ENCODE results near the gene PLXDC1.

The PLXDC1 gene

GRCh38 chr17:39094607-39095308, 56.7 kb downstream of the PLXDC1 start:
- peak; percentile 36 for DNase-seq

GRCh38 chr17:39092692-39093230, 58.7 kb downstream of the PLXDC1 start:
- DNase-seq = peak; percentile 21

- no peak for DNase-seq
Observed at GRCh38 chr17:39090908-39091665, 60.4 kb downstream of the PLXDC1 start.

DNA sequence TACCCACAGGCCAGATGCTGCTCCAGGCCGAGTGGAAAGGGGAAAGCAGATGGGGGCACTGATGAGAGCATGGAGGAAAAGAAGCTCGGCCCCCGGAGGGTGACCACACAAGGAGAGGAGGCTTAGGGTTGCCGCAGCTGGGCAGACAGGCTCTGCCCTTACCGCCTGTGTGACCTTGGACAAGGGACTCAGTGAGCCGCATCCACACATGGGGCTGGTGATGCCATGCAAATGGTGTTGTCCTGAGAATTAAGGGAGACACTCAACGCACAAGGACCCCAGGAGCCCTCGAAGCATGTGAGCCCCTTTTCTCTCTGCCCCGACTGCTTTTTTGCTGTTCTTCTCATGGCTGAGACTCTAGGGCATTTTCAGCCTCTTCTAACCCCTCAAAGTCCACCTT, 61.0 kb downstream of the PLXDC1 start:
- DNase-seq = no peak

DNA sequence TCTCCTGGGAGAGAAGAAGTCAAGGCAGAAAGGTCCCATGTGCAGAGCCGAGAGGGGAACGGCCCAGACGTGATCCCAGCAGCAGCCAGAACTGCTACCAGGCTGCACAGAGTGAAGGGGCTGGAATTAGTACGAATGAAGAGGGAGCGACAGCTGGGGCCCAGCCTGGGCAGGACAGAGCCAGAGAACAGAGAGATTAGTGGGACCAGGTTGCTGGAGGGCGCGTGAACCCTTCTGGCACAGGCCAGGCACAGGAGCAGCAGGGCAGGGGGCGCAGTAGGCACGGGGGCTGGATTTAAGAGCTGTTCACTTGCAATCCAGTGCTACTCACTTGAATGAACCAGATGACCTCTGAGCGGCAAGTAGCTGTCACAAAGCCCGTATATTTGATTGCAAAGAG, 66.9 kb downstream of the PLXDC1 start:
- no peak for DNase-seq

DNA sequence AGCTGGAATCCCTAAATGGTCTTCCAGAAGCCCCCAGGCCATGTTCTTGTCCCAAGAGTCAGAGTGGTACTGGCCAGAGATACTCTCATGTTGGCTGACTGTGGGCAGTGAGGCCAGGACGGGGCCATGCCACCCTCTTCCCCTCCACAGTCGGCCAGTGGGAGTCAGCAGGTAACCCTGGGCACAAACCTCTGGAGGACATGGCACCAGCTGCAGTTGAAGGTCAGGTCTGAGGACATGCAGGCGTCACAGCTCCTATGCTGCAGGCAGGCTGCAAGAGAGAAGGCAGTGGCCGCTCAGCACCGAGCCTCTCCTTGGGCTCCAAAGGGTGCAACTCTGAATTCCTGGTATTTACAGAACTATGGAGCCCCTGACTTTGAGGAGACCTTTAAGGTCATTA, 68.2 kb downstream of the PLXDC1 start:
- DNase-seq = no peak

DNA sequence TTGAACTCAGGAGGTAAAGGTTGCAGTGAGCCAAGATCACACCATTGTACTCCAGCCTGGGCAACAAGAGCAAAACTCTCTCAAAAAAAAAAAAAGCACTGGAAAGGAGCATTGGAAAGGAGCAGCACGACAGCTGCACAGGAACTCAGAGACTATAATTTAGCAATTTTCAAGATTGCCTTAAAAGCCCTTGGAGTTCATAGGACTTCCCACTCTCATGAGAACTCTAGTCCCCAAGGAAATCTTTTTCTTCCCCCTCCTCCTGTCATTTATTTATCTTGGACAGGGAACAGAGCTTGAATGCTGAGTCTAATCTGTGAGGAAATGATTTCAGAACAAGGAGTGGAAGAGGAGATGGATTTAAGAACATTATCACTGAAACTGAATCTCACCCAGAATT, 69.0 kb downstream of the PLXDC1 start:
- DNase-seq = no peak

- no peak for DNase-seq
Observed at GRCh38 chr17:39081851-39082250, 69.6 kb downstream of the PLXDC1 start.

DNA sequence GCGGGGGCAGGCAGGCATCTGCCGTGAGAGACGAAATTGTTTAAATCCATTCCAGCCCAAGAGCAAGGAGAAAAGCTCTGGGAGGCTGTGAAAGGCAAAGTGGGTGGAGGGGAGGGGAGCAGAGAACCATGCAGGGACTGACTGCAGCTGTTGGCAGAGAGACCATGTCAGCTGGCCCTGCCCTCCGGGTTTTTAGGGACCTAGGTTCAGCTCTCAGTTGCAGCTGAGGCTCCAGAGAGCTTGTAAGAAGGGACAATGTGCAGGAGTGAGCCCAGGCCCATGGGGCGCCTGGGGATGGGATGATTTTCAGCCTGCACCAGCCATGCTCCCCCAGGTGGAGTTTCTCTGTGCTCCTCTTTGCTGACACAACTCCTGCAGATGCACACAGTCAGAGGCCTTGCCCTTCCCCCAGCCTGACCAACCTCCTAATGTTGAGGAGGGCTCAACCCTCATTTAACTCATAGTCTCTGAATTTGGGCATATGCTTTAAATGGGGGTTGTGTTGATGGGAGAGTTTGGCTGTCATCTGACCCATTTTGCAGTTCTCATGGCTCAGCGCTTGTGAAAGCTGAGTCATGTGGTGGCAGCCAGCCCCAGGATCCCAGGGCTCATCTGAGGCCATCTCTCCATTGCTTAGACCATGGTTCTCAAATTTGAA, 70.9 kb downstream of the PLXDC1 start:
- DNase-seq = no peak

DNA sequence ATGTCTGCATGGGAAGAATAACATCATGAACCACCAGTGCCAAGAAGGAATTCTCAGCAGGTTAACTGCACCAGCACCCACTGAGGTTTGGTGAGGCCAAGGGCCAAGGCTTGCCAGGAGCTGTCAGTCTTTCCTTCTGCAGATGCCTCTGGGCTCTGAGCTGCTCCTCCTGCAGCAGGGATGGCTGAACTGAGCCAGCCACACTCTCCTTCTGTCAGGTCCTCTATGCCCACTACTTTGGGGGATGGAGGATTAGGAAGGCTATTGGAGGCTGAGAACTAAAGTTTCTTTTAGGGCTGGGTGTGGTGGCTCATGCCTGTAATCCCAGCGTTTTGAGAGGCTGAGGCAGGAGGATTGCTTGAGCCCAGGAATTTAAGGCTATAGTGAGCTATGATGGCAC, 71.6 kb downstream of the PLXDC1 start:
- DNase-seq = no peak

- DNase-seq = no peak
Observed at GRCh38 chr17:39077866-39078265, 73.6 kb downstream of the PLXDC1 start.

DNA sequence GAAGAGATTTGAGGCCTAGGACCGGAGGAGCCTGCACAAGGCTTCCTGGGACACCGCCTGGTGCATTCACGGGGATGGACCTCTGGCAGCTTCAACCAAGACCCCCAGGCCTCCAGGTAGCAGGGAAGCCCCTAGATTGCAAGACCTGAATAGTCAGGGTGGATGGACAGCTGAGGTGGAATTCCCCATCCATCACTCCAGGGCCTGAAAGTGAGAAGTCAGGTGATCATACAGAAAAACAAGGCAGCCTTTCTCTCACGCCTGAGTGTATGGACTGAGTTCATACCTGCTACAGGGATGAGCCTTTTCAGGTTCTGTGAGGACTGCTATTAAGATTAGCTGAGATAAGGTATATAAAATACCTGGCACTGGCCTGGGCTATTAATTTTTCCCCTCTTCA, 74.2 kb downstream of the PLXDC1 start:
- no peak for DNase-seq

- no peak for DNase-seq
Observed at GRCh38 chr17:39074676-39075075, 76.8 kb downstream of the PLXDC1 start.

GRCh38 chr17:39073916-39074315, 77.5 kb downstream of the PLXDC1 start:
- no peak for DNase-seq

DNA sequence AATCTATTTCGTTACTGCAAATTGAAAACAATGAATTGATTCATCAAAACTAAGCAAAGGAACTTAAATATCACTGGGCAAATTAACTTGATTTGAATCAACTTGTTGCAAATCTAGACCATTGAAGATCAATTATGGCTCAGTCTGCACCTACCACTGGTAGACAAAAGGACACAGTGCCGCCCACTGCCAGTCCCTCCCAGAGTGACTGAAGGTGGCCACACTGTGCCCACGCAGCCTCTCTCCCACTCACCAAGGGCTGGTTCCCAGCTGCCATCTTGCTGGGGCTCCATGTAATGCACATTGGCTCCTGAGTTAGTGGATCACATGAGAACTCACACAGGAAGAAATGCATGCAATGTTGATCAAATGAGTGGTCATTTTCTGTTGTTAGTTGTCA, 78.1 kb downstream of the PLXDC1 start:
- DNase-seq = no peak

GRCh38 chr17:39071573-39071972, 79.9 kb downstream of the PLXDC1 start:
- DNase-seq = no peak

- DNase-seq = peak; percentile 24
Observed at GRCh38 chr17:39069114-39069756, 82.2 kb downstream of the PLXDC1 start.

DNA sequence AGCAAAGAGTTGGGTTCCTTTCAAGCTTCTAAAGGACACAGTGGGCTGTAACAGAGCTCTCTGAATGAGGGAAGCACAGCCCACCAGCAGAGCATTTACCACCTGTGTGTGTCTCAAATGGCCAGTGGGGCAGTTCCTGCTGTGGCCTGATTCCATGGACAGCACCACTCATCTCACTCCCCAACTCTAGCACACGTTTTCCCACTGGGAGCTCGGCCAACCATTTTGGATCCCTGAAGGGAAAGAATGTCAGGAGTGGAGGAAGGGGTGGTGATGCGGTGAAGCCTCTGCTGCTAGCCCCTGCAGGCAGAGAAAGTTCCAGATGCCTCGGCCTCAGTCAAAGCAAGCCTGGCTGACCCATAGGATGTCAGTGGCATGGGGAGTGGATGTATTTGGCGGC, 86.6 kb downstream of the PLXDC1 start:
- DNase-seq = no peak

- DNase-seq = no peak
Observed at GRCh38 chr17:39064374-39064773, 87.1 kb downstream of the PLXDC1 start.

DNA sequence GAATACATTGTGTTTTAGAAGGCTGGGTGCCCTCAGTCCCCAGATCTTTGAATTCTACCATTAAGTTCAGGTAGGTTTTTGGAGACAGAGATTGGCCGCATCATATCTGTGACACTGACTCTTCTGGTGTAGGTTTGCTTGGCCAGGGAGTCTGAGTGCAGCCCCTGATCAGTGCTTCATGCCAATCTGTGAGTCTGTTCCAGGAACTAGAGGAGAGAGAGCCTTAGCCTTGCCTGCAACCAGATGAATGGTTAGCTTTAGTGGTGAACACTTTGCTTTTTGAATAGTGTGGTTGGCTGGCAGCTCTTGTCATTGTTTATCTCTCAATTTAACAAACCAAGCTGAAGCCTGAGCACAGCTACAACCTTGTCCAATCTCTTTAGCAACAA, 87.8 kb downstream of the PLXDC1 start:
- no peak for DNase-seq

- no peak for DNase-seq
Observed at GRCh38 chr17:39062846-39063680, 88.4 kb downstream of the PLXDC1 start.

DNA sequence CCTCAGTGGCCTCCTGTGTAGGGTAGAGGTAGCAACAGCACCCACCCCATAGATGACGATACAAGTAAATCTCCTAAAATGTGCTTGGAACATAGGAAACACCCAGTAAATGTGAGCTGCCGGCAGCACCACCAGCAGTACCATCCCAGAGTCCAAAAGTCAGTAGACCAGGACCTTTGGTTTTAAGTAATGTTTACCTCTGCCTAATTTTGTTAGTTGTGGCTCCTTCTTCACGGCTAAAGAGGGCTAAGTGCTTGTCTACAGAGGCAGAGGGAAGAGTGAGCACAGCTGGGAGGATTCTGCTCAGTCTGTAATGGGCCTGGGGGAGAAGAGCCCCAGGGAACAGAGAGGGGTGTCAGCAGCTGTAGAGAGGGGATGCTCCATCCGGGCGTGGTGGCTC, 92.9 kb downstream of the PLXDC1 start:
- DNase-seq = no peak
